RWPE2 (cell line): ENCODE results near the gene ACY1.
A peak's percentile ranks its signal among the peaks of the same experiment; 100 is the strongest.

ENCODE experiments used
- ATAC-seq: fragments of 200-7000 bp; cut with Tn5 transposase; 3 replicates; pipeline ENCODE4 v1.9.1; 2021; ENCODE audit warnings: low read depth
- DNase-seq: peaks from one replicate; pipeline ENCODE4 v3.0.0-alpha.2; 2020; ENCODE audit warnings: low spot score
- H3K27ac ChIP-seq: fragments of 450-650 bp; 2 replicates; pipeline ENCODE4 v1.5.1; 2017; ENCODE audit warnings: mild to moderate bottlenecking; ENCODE audit not compliant: poor library complexity, severe bottlenecking
- H3K27me3 ChIP-seq: fragments of 250-450 bp; sonication (Bioruptor Pico); 2 replicates; pipeline ENCODE4 v1.5.1; 2021; ENCODE audit warnings: mild to moderate bottlenecking, moderate library complexity; ENCODE audit not compliant: insufficient read depth, poor library complexity, severe bottlenecking
- H3K36me3 ChIP-seq: fragments of 250-450 bp; sonication (Bioruptor Pico); 2 replicates; pipeline ENCODE4 v1.5.1; 2020; ENCODE audit warnings: low read depth, mild to moderate bottlenecking, moderate library complexity
- H3K4me1 ChIP-seq: fragments of 250-450 bp; sonication (Bioruptor Pico); 2 replicates; pipeline ENCODE4 v1.5.1; 2021; ENCODE audit warnings: mild to moderate bottlenecking, moderate library complexity; ENCODE audit not compliant: insufficient read depth, poor library complexity, severe bottlenecking
- H3K4me3 ChIP-seq: fragments of 250-450 bp; sonication (Bioruptor Pico); 2 replicates; pipeline ENCODE4 v1.5.1; 2021; ENCODE audit warnings: mild to moderate bottlenecking, moderate library complexity; ENCODE audit not compliant: severe bottlenecking
- H3K9me3 ChIP-seq: fragments of 250-450 bp; sonication (Bioruptor Pico); 2 replicates; pipeline ENCODE4 v1.5.1; 2021; ENCODE audit warnings: mild to moderate bottlenecking, moderate library complexity; ENCODE audit not compliant: severe bottlenecking
- CTCF ChIP-seq: fragments of 450-650 bp; IDR thresholded peaks from one replicate; pipeline ENCODE4 v1.5.1; 2017; ENCODE audit warnings: mild to moderate bottlenecking, moderate library complexity; ENCODE audit not compliant: poor library complexity, severe bottlenecking

Gene ACY1

GRCh38 chr3:51984269-51984647 is 923 bp downstream of the ACY1 start:
- DNase-seq (no peak), ATAC-seq (no peak)
- Histone ChIP-seq H3K4me3 (no peak overlapping the region), H3K4me1 (peaks cover 5% of the 10 kb centered on the region), H3K27me3 (no peaks in the 10 kb centered on the region), H3K27ac (peak overlapping the region; percentile 84), H3K9me3 (no peaks in the 10 kb centered on the region), H3K36me3 (no peaks in the 10 kb centered on the region)
- TF ChIP-seq CTCF = no peak

- H3K27ac ChIP-seq = no peak overlapping the region
- no peaks in the 10 kb centered on the region for H3K9me3 ChIP-seq
- H3K36me3 ChIP-seq = no peaks in the 10 kb centered on the region
- no peaks in the 10 kb centered on the region for H3K27me3 ChIP-seq
- H3K4me1 ChIP-seq = peaks cover 5% of the 10 kb centered on the region
- ATAC-seq (no peak), DNase-seq (no peak)
- H3K4me3 ChIP-seq = no peak overlapping the region
- no peak for TF ChIP-seq CTCF
Measured at GRCh38 chr3:51985063-51985462, 1.7 kb downstream of the ACY1 start.

GRCh38 chr3:51986010-51986947 is 2.9 kb downstream of the ACY1 start:
- ATAC-seq = no peak
- no peak for DNase-seq
- Histone ChIP-seq H3K36me3 (peaks cover 2% of the 10 kb centered on the region; the same call in 1 of the 2 replicates), H3K27ac (no peak overlapping the region), H3K4me3 (no peak overlapping the region), H3K27me3 (no peaks in the 10 kb centered on the region), H3K4me1 (peaks cover 5% of the 10 kb centered on the region), H3K9me3 (no peaks in the 10 kb centered on the region)
- no peak for TF ChIP-seq CTCF

- no peaks in the 10 kb centered on the region for H3K9me3 ChIP-seq
- DNase-seq (no peak), ATAC-seq (no peak)
- H3K27ac ChIP-seq = no peak overlapping the region
- H3K36me3 ChIP-seq = peaks cover 14% of the 10 kb centered on the region
- no peak overlapping the region for H3K4me3 ChIP-seq
- peaks cover 5% of the 10 kb centered on the region for H3K4me1 ChIP-seq
- no peaks in the 10 kb centered on the region for H3K27me3 ChIP-seq
- TF ChIP-seq CTCF = no peak
Measured at GRCh38 chr3:51987568-51987967, 4.2 kb downstream of the ACY1 start.
